Activated T-helper 17 cell treated with anti-CD3 and anti-CD28 coated beads, Interleukin-2, amount 50 U/mL, for 72 hours (primary cell): ENCODE data around the gene MIGA1. TPM values are rescaled to one million over a fixed set of nuclear protein-coding genes. Genes with fewer than 3 reads are reported as not detected.
A peak's percentile ranks its signal among the peaks of the same experiment; 100 is the strongest.
"Not testable (repeated sequence)": the region's sequence is repeated elsewhere in the genome, so short reads cannot be mapped to it uniquely, and the experiment has no call there.

Experiments used
- ATAC-seq: fragments of 150-1000 bp; cut with Tn5 transposase; replicated peaks from 2 replicates; pipeline ENCODE4 v1.10.0; 2021; ENCODE audit warnings: mild to moderate bottlenecking, moderate library complexity
- H3K27ac Mint-ChIP-seq: one replicate; pipeline ENCODE4 v1.8.0; 2022; ENCODE audit warnings: mixed read lengths
- H3K27me3 Mint-ChIP-seq: one replicate; pipeline ENCODE4 v1.8.0; 2022; ENCODE audit warnings: mixed read lengths
- H3K36me3 Mint-ChIP-seq: one replicate; pipeline ENCODE4 v1.8.0; 2022; ENCODE audit warnings: low read depth, mild to moderate bottlenecking, mixed read lengths
- H3K4me1 Mint-ChIP-seq: one replicate; pipeline ENCODE4 v1.8.0; 2022; ENCODE audit warnings: mixed read lengths
- H3K4me3 Mint-ChIP-seq: one replicate; pipeline ENCODE4 v1.8.0; 2022; ENCODE audit warnings: mild to moderate bottlenecking, mixed read lengths
- H3K9me3 Mint-ChIP-seq: one replicate; pipeline ENCODE4 v1.8.0; 2022; ENCODE audit warnings: mixed read lengths
- total RNA-seq, 2 donors: library from RNA; stranded (reverse); gene quantifications; one replicate each; pipeline ENCODE4 v1.2.3, GENCODE V29; 2022

MIGA1 gene
- total RNA-seq, 2 donors from 2014 or later, result 9.5 to 13.9 TPM

DNA sequence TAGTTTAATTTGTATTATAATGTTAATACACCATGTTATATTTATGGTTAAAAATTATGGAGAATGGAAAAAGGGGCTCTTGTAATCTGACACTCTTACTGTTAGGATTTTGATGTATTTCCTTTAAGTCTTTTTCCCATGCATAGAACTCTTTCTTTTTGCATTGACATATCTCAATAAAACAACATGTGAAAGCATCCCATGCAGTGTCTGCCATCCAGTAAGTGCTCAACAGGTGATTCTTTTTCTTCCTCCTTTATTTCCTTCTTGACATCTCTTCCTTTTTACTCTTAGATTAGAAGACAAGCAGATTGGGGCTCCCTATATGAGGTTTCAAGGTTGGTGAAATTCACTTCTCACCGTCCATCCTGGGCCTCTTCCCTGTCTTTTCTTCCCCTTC is 111.8 kb downstream of the MIGA1 start:
- Mint-ChIP-seq H3K36me3 (no peaks in the 10 kb centered on the region), H3K27me3 (peaks cover 11% of the 10 kb centered on the region), H3K27ac (no peak overlapping the region), H3K9me3 (no peaks in the 10 kb centered on the region), H3K4me3 (no peak overlapping the region), H3K4me1 (peaks cover 5% of the 10 kb centered on the region)
- no peak for ATAC-seq

DNA sequence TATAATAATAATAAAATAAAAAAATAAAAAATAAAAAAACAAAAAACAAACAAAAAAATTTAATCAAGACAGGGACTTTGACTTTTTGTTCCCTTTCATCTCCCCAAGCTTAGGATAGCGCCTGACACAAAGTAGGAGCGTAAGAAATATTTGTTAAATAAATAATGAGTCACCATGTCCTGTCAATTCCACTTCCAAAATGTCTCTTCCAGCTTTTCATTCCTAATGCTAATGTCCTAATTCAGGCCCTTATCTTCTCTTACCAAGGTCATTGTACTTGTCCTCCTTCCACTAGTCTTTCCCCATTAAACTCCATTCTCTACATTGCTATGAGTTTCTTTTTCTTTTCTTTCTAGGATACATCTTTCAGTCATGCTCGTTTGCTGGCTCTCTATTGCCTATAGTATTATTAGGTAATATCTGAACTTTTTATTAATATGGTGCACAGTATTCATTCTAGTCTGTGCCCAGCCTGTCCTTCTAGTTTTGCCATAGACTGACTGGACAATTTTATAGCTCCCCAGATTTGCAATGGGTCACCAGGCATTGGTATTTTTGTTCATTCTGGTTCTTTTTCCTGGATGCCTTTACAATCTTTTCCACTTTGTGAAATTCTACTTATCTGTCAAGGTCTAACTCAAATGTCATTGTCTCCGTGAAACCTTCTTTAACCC is 120.3 kb downstream of the MIGA1 start:
- no peak overlapping the region for H3K4me3 Mint-ChIP-seq
- no peaks in the 10 kb centered on the region for H3K27me3 Mint-ChIP-seq
- H3K9me3 Mint-ChIP-seq, result no peaks in the 10 kb centered on the region
- no peaks in the 10 kb centered on the region for H3K4me1 Mint-ChIP-seq
- H3K36me3 Mint-ChIP-seq, result no peaks in the 10 kb centered on the region
- ATAC-seq, result no peak
- no peak overlapping the region for H3K27ac Mint-ChIP-seq

DNA sequence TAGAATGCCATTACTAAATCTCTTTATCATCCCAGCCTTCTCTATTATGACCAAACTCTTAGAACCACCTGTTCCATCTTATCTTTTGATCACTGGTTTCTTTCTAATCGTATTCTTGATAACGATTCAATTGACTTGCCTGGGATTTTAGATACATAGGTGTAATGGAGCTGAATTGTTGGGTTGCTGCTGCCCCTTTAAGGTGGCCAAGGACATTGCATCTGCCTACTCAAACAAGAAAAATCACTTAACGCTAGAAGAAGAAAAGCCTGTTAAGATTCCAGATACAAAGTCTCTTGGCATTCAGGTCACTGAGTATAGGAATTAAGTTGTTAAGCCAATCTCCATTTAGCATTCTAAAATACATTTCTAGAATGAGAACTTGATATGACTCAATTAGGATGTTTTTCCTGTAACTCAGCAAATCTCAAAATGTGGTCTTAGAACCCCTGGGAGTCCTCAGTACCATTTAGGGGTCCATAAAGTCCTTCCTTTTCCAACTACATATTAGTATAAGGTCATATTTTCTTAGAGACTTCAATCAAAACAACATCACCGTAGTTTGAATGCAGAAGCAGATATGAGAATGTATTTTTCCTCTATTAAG is 121.3 kb downstream of the MIGA1 start:
- Mint-ChIP-seq H3K27me3 (no peaks in the 10 kb centered on the region), H3K36me3 (no peaks in the 10 kb centered on the region), H3K9me3 (no peaks in the 10 kb centered on the region), H3K4me1 (no peaks in the 10 kb centered on the region), H3K4me3 (no peak overlapping the region), H3K27ac (no peak overlapping the region)
- no peak for ATAC-seq

DNA sequence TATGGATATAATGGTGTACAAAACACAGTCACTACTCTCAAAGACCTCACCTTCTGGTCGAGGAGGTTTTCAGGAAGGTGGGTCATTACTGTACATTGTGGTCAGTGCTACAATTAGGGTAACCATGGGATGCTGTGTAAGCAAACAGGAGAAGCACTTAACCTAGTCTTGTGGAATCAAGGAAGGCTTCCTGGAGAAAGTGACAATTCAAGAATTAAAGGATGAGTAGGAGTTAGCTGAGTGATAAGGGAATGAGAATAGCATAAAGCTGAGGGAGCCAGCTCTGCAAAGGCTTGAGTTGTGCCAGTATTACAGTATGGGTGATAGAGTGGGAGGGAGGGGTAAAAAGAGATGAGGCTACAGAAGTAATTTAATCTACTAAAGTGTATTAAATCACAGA is 126.2 kb downstream of the MIGA1 start:
- H3K9me3 Mint-ChIP-seq, result no peaks in the 10 kb centered on the region
- H3K27ac Mint-ChIP-seq, result no peak overlapping the region
- no peaks in the 10 kb centered on the region for H3K27me3 Mint-ChIP-seq
- no peaks in the 10 kb centered on the region for H3K36me3 Mint-ChIP-seq
- H3K4me1 Mint-ChIP-seq, result no peaks in the 10 kb centered on the region
- no peak overlapping the region for H3K4me3 Mint-ChIP-seq
- ATAC-seq, result no peak

DNA sequence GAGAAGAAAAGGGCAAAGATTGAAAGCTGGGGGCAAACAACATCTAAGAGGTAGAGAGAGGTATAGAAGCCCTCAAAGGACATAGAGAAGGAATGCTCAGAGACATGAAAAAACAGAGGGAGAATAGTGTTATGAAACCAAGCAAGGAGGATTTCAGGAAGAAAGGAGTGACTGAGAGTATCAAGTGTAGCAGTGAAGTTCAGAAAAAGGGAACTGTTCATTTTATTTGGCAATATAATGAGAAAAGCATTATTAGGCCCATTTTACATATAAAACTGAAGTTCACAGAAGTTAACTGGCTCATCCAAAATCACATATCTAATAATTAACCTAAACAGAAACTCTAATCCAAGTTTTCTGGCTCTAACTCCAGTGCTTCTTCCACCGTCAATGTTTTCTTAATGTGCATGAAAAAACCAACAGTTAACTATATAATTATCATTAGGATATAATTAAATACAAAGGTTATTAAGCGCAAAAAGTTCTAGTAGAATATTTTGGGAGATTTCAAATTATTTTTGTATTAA is 126.6 kb downstream of the MIGA1 start:
- Mint-ChIP-seq H3K4me3 (no peak overlapping the region), H3K27ac (no peak overlapping the region), H3K9me3 (no peaks in the 10 kb centered on the region), H3K4me1 (no peaks in the 10 kb centered on the region), H3K27me3 (no peaks in the 10 kb centered on the region), H3K36me3 (no peaks in the 10 kb centered on the region)
- no peak for ATAC-seq

DNA sequence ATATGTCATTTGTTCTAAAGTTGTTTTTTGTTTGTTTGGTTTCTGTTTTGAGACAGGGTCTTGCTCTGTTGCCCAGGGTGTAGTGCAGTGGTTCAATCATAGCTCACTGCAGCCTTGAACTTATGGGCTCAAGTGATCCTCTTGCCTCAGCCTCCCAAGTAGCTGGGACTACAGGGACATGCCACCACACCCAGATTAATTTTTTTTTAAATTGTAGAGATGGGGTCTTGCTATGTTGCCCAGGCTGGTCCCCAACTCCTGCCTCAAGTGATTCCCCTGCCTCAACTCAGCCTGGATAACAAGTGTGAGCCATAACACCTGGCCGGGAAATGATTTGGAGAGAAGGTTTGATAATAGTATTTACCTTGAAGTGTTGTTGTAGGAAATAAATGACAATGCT is 127.2 kb downstream of the MIGA1 start:
- Mint-ChIP-seq H3K36me3 (no peaks in the 10 kb centered on the region), H3K27me3 (no peaks in the 10 kb centered on the region), H3K9me3 (no peaks in the 10 kb centered on the region), H3K4me3 (no peak overlapping the region), H3K4me1 (no peaks in the 10 kb centered on the region), H3K27ac (no peak overlapping the region)
- no peak for ATAC-seq

DNA sequence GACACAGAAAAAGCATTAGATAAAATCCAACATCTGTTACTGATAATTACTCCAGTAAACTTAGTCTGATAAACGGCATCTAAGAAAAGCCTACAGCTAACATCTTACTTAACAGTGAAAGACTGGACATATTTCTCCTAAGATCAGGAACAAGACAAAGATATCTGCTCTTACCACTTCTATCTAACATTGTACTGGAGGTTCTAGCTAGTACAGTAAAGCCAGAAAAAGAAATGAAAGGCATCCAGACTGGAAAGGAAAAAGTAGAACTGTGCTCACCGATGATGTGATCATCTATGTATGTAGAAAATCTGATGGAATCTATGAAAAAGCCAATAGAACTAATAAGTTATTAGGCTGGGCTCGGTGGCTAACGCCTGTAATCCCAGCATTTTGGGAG is 130.7 kb downstream of the MIGA1 start:
- no peaks in the 10 kb centered on the region for H3K36me3 Mint-ChIP-seq
- H3K27me3 Mint-ChIP-seq, result no peaks in the 10 kb centered on the region
- no peak overlapping the region for H3K4me3 Mint-ChIP-seq
- no peak overlapping the region for H3K27ac Mint-ChIP-seq
- ATAC-seq, result no peak
- H3K9me3 Mint-ChIP-seq, result no peaks in the 10 kb centered on the region
- no peaks in the 10 kb centered on the region for H3K4me1 Mint-ChIP-seq

DNA sequence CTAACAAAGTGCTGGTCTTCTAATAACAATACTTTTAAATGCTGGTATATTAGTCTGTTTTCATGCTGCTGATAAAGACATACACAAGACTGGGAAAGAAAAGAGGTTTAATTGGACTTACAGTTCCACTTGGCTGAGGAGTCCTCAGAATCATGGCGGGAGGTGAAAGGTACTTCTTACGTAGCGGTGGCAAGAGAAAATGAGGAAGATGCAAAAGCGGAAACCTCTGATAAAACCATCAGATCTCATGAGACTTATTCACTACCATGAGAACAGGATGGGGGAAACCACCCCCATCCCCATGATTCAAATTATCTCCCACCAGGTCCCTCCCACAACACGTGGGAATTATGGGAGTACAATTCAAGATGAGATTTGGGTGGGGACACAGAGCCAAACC is 139.5 kb downstream of the MIGA1 start:
- not testable (repeated sequence) for H3K27me3 Mint-ChIP-seq, H3K9me3 Mint-ChIP-seq, H3K4me3 Mint-ChIP-seq, H3K4me1 Mint-ChIP-seq, ATAC-seq, H3K27ac Mint-ChIP-seq, H3K36me3 Mint-ChIP-seq

DNA sequence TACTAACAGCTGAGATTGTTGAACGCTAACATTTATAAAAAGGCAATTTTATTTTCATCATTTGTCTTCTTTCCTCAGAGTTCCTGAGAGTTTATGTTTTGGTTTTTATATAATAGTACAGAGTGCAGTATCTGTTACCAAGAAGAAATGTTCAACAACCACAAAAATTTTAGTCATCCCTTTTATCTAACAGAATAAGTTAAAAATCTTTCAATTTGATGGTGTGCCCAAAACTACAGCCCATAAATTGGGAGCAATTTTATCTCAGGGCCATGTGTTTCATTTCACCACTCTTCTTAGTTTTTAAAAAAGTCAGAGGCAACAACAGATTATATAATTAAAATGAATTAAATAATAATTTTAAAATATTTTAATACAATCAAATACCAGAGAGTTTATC is 146.1 kb downstream of the MIGA1 start:
- ATAC-seq, result no peak
- H3K36me3 Mint-ChIP-seq, result no peaks in the 10 kb centered on the region
- peaks cover 3% of the 10 kb centered on the region for H3K27me3 Mint-ChIP-seq
- H3K27ac Mint-ChIP-seq, result no peak overlapping the region
- H3K9me3 Mint-ChIP-seq, result no peaks in the 10 kb centered on the region
- H3K4me1 Mint-ChIP-seq, result peaks cover 9% of the 10 kb centered on the region
- no peak overlapping the region for H3K4me3 Mint-ChIP-seq

DNA sequence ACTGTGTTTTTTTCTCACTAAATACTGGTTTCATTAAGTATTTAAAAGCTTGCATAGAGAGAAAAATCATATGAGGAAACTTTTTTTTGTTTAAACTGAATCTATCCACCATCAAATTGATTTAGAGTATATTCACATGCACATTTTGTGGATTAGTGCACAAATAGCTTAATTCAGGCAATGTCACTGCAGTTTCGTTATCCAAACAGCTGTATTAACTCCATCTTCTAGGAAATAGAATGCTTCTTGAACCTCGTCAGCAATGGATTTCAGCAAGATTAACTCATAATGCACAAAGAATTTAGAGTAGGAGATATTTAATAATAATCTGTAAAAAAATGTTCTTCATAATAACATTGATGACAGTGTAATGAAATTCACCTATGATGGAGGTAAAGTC is 146.5 kb downstream of the MIGA1 start:
- ATAC-seq, result no peak
- Mint-ChIP-seq H3K27ac (peak overlapping the region; percentile 65), H3K4me1 (peaks cover 9% of the 10 kb centered on the region), H3K4me3 (peak overlapping the region; percentile 79), H3K27me3 (peaks cover 3% of the 10 kb centered on the region), H3K9me3 (no peaks in the 10 kb centered on the region), H3K36me3 (no peaks in the 10 kb centered on the region)

DNA sequence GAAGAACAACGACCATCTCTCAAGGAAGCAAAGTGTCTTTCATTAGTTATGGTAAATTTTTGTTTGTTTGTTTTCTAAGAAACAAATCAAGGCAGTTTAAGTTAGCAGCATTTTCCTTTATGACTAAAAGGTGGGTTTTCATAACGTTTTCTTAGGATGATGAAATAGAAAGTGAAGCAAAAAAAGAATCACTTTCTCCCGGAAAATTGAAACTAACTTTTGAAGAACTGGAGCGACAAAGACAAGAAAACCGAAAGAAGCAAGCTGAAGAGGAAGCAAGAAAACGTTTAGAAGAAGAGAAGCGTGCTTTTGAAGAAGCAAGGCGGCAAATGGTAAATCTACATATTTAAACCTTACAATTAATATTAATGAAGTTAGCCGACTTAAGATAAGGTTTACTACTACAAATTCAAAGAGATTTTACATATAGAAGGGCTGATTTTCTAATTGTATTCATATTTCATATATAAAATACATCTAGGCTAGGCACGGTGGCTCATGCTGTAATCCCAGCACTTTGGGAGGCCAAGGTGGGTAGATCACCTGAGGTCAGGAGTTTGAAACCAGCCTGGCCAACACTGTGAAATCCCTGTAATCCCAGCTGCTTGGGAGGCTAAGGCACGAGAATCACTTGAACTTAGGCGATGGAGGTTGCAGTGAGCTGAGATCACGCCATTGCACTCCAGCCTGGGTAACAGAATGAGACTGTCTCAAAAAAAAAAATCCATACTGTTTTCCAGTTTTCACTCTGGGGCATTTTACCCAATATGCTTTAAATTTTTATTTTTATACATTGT is 147.3 kb downstream of the MIGA1 start:
- H3K9me3 Mint-ChIP-seq, result no peaks in the 10 kb centered on the region
- H3K4me3 Mint-ChIP-seq, result peak overlapping the region; percentile 79
- peak overlapping the region; percentile 65 for H3K27ac Mint-ChIP-seq
- H3K27me3 Mint-ChIP-seq, result peaks cover 3% of the 10 kb centered on the region
- peak; percentile 24 for ATAC-seq
- H3K4me1 Mint-ChIP-seq, result peaks cover 9% of the 10 kb centered on the region
- H3K36me3 Mint-ChIP-seq, result no peaks in the 10 kb centered on the region

DNA sequence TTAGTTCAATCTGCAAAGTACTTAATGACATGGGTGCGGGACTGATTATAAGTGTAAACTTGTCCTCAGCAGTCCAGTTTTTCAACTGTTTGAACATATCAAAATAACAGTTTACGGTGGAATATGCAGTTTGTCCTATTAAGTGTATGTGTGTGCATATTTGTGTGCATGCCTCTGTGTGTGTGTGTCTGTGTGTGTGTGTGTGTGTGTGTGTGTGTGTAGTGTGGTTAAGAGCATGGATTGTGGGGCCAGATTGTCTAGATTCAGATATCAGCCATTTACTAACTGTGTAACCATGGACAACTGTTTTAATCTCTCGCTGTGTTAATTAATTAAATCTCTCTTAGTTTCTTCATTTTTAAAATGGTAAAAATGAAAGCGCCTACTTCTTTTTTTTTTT is 148.0 kb downstream of the MIGA1 start:
- Mint-ChIP-seq H3K4me3 (peak overlapping the region; percentile 79), H3K4me1 (peaks cover 9% of the 10 kb centered on the region), H3K27me3 (peaks cover 3% of the 10 kb centered on the region), H3K9me3 (no peaks in the 10 kb centered on the region), H3K36me3 (no peaks in the 10 kb centered on the region), H3K27ac (no peak overlapping the region)
- ATAC-seq, result no peak
